Measurements from ENCODE around the gene PHLDB1. TPM values are rescaled to one million over a fixed set of nuclear protein-coding genes. Genes with fewer than 3 reads are reported as not detected.
"Not testable (repeated sequence)": the region's sequence is repeated elsewhere in the genome, so short reads cannot be mapped to it uniquely, and the experiment has no call there.

The PHLDB1 gene
- total RNA-seq, 4 donors from 2014 or later, result 92.6 to 276 (median 161) TPM

DNA sequence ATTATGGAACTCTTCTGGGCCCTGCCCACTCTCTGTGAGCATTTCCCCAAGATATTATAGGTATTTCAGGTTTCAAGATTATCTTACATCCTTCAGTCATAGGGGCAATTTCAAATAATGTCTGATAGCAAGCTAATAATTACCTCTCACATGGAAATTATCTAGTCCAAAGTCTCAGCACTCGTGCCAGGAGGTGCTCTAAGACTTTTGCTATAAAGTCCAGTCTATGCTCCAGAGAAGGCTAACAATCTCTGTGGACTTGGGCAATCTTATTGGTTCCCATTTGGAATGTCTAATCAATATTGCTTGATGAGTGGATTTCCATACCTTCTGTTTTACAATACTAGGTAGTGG lies 66.6 kb downstream of the PHLDB1 start:
- intact Hi-C loops (cut with DNase I; ENCODE audit: low total_unique reads), result no loop called here
- TF ChIP-seq EP300 (IDR thresholded peaks at IDR 0.05; ENCODE audit: low read depth) (no peak), POLR2AphosphoS5 (IDR thresholded peaks at IDR 0.05) (no peak), POLR2A (IDR thresholded peaks at IDR 0.05) (no peak)
- peaks cover 0 to 4% (median 3%) of the 10 kb centered on the region in 4 donors for H3K4me1 ChIP-seq
- no peaks in the 10 kb centered on the region for H3K9me3 ChIP-seq
- no peaks in the 10 kb centered on the region for H3K36me3 ChIP-seq
- H3K4me3 ChIP-seq, result no peak overlapping the region
- in situ Hi-C loops (cut with MboI; ENCODE audit: low pct_ligation_motif_present in 1 of 4, low pct_unique_long_range_greater_than_20kb in 1 of 4, low sequenced_read_pairs in 3 of 4), result no loop called here
- no peak overlapping the region for H3K27ac ChIP-seq
- 79% methylated on average over 1 of the region's 1 CpG; no CpG with 5 or more reads in 1 of the 2 donors for WGBS, 2 donors (ENCODE audit: low coverage in 1 of 2)
- no peak for DNase-seq
- no peaks in the 10 kb centered on the region for H3K27me3 ChIP-seq

DNA sequence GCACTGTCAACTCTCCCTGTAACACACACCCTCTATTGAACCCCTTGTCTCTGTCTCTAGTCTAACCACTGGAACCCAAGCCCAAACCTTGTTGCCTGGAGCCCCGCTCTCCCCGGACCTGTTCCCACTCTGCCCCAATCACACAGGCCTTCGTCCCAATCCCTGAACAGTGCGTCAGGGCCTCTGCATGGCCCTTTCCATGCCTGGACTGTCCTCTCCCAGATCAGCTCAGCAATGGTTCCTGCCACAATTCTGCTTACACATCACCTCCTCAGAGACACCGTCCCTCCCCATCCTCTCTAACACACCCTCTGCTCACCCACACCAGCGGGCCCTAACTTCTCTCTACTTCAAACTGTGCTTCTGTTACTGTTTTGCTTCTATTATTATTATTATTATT lies 70.6 kb downstream of the PHLDB1 start:
- H3K36me3 ChIP-seq, result no peaks in the 10 kb centered on the region
- in situ Hi-C loops (cut with MboI; ENCODE audit: low pct_ligation_motif_present in 1 of 4, low pct_unique_long_range_greater_than_20kb in 1 of 4, low sequenced_read_pairs in 3 of 4) (loop anchor here in 2 of 4 donors (25.0 kb wide), 2 partner anchors 109 to 284 kb away; partner anchors contain the start of genes DDX6 (in 1 of the 2), FOXR1 (in 1 of the 2) and UPK2 (in 1 of the 2)), intact Hi-C loops (cut with DNase I; ENCODE audit: low total_unique reads) (no loop called here)
- H3K4me3 ChIP-seq, result no peak overlapping the region
- TF ChIP-seq EP300 (IDR thresholded peaks at IDR 0.05; ENCODE audit: low read depth), result no peak
- no peak for TF ChIP-seq POLR2A (IDR thresholded peaks at IDR 0.05)
- no peak for TF ChIP-seq POLR2AphosphoS5 (IDR thresholded peaks at IDR 0.05)
- TF ChIP-seq, protein P1, sequence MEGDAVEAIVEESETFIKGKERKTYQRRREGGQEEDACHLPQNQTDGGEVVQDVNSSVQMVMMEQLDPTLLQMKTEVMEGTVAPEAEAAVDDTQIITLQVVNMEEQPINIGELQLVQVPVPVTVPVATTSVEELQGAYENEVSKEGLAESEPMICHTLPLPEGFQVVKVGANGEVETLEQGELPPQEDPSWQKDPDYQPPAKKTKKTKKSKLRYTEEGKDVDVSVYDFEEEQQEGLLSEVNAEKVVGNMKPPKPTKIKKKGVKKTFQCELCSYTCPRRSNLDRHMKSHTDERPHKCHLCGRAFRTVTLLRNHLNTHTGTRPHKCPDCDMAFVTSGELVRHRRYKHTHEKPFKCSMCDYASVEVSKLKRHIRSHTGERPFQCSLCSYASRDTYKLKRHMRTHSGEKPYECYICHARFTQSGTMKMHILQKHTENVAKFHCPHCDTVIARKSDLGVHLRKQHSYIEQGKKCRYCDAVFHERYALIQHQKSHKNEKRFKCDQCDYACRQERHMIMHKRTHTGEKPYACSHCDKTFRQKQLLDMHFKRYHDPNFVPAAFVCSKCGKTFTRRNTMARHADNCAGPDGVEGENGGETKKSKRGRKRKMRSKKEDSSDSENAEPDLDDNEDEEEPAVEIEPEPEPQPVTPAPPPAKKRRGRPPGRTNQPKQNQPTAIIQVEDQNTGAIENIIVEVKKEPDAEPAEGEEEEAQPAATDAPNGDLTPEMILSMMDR (IDR thresholded peaks at IDR 0.05), result no peak
- no peaks in the 10 kb centered on the region for H3K9me3 ChIP-seq
- no peaks in the 10 kb centered on the region for H3K27me3 ChIP-seq
- no peak overlapping the region for H3K27ac ChIP-seq
- DNase-seq, result no peak
- WGBS, 2 donors (ENCODE audit: low coverage in 1 of 2), result 80 to 91% methylated on average over 1 to 6 of the region's 6 CpGs
- peaks cover 0 to 8% (median 7%) of the 10 kb centered on the region in 4 donors for H3K4me1 ChIP-seq

DNA sequence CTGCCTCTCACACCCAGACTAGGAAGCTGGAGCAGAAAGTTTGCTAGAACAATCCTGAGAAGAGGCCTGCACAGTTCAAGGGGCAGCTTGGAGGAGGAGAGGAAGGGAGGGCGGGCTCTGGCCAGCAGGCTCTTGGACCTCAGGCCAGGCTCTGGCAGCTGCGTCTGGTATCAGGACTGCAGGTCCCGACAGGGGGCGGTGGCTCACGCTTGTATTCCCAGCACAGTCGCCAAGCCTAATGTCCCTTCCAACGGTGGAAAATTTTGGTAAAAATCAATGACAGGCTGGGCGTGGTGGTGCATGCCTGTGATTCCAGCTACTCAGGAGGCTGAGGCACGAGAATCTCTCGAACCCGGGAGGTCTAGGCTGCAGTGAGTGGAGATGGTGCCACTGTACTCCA lies 71.5 kb downstream of the PHLDB1 start:
- in situ Hi-C loops (cut with MboI; ENCODE audit: low pct_ligation_motif_present in 1 of 4, low pct_unique_long_range_greater_than_20kb in 1 of 4, low sequenced_read_pairs in 3 of 4), result loop anchor here in 2 of 4 donors (25.0 kb wide), 2 partner anchors 108 to 283 kb away; partner anchors contain the start of genes DDX6 (in 1 of the 2), FOXR1 (in 1 of the 2) and UPK2 (in 1 of the 2)
- H3K36me3 ChIP-seq; H3K4me1 ChIP-seq; H3K9me3 ChIP-seq; intact Hi-C loops (cut with DNase I; ENCODE audit: low total_unique reads); H3K27me3 ChIP-seq: not testable (repeated sequence)
- H3K4me3 ChIP-seq, result peak overlapping the region in 1 of 4 donors; percentile 14
- TF ChIP-seq, protein P1 (IDR thresholded peaks at IDR 0.05), result peak in 2 of 5 experiments; percentile 16 to 23
- H3K27ac ChIP-seq, result peak overlapping the region in 2 of 4 donors; percentile 63 to 65
- WGBS, 2 donors (ENCODE audit: low coverage in 1 of 2), result 31% methylated on average over 11 of the region's 11 CpGs; no CpG with 5 or more reads in 1 of the 2 donors
- DNase-seq, result peak; percentile 47

DNA sequence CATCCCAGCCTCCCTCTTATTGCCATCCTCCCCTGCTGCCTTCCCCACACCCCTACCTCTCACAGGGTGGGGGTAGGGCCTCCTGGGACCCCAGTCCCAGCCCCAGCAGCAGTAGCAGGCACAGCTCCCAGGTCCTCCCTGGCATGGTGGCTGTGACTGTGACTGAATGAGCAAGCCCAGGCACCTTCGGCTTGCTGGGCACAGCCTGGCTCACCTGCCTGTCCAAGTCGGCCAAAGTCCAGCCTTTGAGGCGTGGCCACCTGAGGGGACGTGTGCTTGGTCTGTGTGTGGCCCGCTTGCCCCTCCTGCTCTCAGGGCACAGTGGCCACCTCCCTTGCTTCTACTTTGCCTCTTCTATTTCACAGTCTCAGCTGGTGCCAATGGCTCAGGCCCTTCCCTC lies 72.1 kb downstream of the PHLDB1 start, which contains the start of gene TREH:
Gene TREH (minus strand): TSS at position 168 of the 400 bp plus-strand sequence. CDS start 23 bp downstream, at position 145.
- Histone ChIP-seq H3K27me3 (no peaks in the 10 kb centered on the region), H3K4me3 (peak within 1 kb of the TSS in 1 of 4 donors; percentile 14), H3K36me3 (no peaks in the 10 kb centered on the region), H3K9me3 (no peaks in the 10 kb centered on the region), H3K4me1 (peaks cover 0 to 8% (median 7%) of the 10 kb centered on the region in 4 donors), H3K27ac (peak within 1 kb of the TSS in 2 of 4 donors; percentile 63 to 65)
- WGBS, 2 donors (ENCODE audit: low coverage in 1 of 2), result 60% methylated on average over 5 of the region's 5 CpGs; no CpG with 5 or more reads in 1 of the 2 donors
- DNase-seq, result peak; percentile 76
- in situ Hi-C loops (cut with MboI; ENCODE audit: low pct_ligation_motif_present in 1 of 4, low pct_unique_long_range_greater_than_20kb in 1 of 4, low sequenced_read_pairs in 3 of 4) (loop anchor here in 2 of 4 donors (25.0 kb wide), 2 partner anchors 108 to 283 kb away; partner anchors contain the start of genes DDX6 (in 1 of the 2), FOXR1 (in 1 of the 2) and UPK2 (in 1 of the 2)), intact Hi-C loops (cut with DNase I; ENCODE audit: low total_unique reads) (no loop called here)
- TF ChIP-seq EP300 (IDR thresholded peaks at IDR 0.05; ENCODE audit: low read depth) (no peak), POLR2A (IDR thresholded peaks at IDR 0.05) (peak; percentile 32), POLR2AphosphoS5 (IDR thresholded peaks at IDR 0.05) (peak in 1 of 3 donors; percentile 63)
- TF ChIP-seq, protein P1 (IDR thresholded peaks at IDR 0.05), result no peak

Measured in transverse colon (tissue), 4 donors.